ENCODE data around the gene EEF1AKMT2.

- no peak for TF ChIP-seq CTCF (IDR thresholded peaks at IDR 0.05)
- TF ChIP-seq POLR2A (IDR thresholded peaks at IDR 0.05) = no peak
Measured at GRCh38 chr10:124748166-124748565, 43.5 kb downstream of the EEF1AKMT2 start.

All from Peyer's patch (tissue), 4 donors.